CD4-positive, alpha-beta T cell treated with Interleukin-10 for 1 hour (primary cell): ENCODE data around the gene STXBP6.
A peak's percentile ranks its signal among the peaks of the same experiment; 100 is the strongest.

Experiments
- DNase-seq: peaks from one replicate; pipeline ENCODE4 v3.0.0-alpha.2; 2020

Gene STXBP6

GRCh38 chr14:25050269-25051150 lies 563 bp upstream of the STXBP6 start:
- no peak for DNase-seq

GRCh38 chr14:25049093-25049567 lies 817 bp downstream of the STXBP6 start:
- DNase-seq = no peak

- no peak for DNase-seq
Observed at GRCh38 chr14:25048170-25049016, 1.6 kb downstream of the STXBP6 start.

DNA sequence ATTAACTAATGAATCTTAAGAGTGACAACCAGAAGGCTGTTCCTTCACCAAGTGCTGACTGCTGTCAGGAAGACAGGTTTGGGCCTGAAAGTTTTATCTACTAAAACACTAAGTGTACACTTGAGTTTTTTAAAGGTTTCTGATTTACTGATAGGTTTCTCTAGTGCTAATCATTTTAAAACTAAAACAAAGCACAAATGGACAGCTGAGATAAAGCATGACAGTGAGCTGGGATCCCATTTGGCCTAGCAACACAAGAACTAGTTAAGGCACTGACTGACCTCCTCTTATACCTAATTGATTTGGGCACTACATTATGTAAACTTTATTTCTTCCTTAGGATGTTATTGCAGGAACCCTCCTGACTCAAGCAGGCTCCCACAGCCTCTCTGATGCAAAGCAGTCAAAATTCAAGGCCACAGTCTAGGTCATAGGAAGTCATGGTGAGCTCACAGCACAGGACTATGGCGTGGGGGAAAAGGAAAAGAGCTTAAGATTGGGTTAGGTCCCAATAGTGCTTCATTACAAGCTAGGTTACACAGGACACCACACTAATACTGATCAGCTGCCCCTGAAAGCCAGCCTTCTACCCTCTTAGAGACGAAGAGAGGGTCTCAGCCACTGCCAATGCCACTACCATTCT lies 3.5 kb downstream of the STXBP6 start:
- no peak for DNase-seq

DNA sequence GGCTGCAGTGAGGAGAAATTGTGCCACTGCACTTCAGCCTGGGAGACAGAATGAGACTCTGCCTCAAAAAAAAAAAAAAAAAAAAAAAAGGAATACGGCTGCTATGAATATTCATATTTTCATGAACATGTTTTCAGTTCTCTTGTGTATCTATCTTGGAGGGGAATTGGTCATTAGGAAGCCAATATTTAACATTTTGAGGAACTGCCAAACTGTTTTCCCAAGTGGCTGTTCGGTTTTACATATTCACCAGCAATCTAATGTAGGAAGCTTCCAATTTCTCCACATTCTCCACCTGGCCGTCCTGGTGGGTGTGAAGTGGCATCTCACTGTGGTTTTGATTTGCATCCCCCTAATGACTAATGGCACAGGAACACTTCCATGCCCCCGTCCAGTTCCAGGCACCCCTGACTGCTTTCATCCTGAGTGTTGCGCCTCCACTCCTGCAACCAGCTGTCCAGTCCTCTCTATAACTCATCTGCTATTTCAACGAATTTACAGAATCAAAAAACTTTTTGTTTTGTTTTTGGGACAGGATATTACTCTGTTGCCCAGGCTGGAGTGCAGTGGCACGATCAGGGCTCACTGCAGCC lies 5.7 kb downstream of the STXBP6 start:
- DNase-seq = no peak

GRCh38 chr14:25042362-25043299 lies 7.3 kb downstream of the STXBP6 start:
- no peak for DNase-seq

- DNase-seq = no peak
Observed at GRCh38 chr14:25041898-25042297, 8.0 kb downstream of the STXBP6 start.

- DNase-seq = no peak
Observed at GRCh38 chr14:25041484-25041883, 8.5 kb downstream of the STXBP6 start.

GRCh38 chr14:25039933-25040332 lies 10.0 kb downstream of the STXBP6 start:
- DNase-seq = no peak

DNA sequence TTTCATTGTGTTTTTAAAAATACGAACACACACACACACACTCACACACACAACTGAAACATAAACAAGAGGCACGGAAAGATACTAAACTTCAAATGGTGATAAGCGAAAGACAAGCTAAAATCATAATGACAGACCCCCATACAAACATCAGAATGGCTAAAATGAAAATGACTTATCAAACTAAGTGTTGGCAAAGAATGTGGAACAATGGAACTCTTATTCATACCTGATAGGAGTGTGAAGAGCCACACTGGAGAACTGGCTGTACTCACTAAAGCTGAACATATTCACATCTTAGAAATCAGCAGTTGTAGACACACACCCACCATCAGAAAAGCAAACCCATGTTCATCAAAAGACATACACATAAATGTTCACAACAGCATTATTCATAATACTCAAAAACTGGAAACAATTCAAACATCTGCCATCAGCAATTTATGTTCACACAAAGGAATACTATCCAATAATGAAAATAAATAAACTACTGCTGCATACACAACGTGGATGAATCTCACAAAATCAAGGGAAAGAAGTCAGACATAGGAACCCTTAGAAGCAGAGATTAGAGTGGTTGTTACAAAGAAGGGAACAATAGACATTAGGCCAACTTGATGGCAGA lies 11.8 kb downstream of the STXBP6 start:
- no peak for DNase-seq

DNA sequence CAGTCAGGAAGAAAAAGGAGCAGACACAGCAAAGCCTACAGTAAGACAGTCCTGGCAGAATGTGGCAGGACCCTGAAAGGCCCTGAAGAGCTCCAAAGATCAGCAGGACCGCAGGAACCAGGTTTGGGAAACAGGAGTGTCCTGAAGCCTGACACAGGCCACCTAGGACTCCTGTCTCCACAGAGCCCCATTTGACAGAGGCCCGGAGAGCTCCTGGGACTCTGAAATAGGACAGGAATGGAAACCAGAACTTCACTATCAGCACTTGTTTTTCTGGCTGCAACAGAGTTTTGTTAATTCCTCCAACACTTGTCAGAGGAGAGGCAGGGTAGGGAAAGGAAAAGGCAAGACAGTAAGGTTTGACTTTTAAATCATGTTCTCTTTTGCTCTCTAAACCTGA lies 12.9 kb downstream of the STXBP6 start:
- no peak for DNase-seq

DNA sequence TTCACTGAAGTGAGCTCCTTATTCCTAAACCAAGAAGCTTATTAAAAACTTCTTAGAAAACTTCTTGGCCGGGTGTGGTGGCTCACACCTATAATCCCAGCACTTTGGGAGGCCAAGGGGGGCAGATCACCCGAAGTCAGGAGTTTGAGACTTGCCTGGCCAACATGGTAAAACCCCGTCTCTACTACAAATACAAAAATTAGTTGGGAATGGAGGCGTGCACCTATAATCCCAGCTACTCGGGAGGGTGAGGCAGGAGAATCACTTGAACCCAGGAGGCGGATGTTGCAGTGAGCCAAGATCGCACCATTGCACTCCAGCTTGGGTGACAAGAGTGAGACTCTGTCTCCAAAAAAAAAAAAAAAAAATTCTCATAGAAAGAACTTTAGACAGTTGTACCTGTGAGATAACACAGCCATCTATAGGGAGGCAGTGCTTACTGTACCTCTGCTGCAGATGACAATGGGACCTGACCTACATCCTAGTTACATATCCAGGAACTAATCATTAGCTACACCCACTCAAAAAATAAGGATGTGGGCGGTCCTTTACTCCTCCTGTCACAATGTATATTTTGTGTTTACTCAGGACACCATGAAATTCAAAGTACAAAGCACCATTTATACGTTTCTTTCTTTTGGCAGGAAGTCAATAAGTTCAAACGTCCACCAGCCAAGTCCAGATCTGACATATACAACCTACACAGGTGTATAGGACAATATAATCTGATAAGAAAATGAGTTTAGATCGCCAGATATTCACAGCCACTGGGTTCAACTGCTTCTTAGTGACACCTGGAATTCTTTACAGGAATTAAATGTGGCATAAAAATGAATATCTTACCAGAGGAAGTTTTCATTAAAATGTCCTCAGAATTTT lies 14.9 kb downstream of the STXBP6 start:
- DNase-seq = no peak

DNA sequence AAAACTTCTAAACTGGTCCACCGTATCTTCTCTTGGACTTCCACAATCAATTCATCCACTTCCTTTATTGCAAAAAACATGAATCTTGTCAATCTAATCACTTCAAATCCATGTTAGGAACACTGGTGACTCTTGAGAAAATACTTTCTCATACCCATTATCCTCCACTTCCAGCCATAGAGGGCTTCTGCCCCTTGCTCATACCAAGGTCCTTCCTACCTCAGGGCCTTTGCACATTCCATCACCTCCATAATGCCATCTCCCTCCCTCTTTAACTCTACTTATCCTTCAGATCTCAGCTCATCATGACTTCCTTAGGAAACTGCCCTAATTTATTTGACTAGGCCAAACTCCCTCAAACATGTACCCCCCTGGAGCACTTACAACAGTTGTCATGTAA lies 16.6 kb downstream of the STXBP6 start:
- DNase-seq = no peak

GRCh38 chr14:25032092-25032784 lies 17.7 kb downstream of the STXBP6 start:
- peak; percentile 12 for DNase-seq

- no peak for DNase-seq
Observed at GRCh38 chr14:25026476-25027137, 23.3 kb downstream of the STXBP6 start.

- no peak for DNase-seq
Observed at GRCh38 chr14:25019892-25020291, 30.1 kb downstream of the STXBP6 start.

- DNase-seq = no peak
Observed at GRCh38 chr14:25017562-25017961, 32.4 kb downstream of the STXBP6 start.

- no peak for DNase-seq
Observed at GRCh38 chr14:25015761-25016160, 34.2 kb downstream of the STXBP6 start.

DNA sequence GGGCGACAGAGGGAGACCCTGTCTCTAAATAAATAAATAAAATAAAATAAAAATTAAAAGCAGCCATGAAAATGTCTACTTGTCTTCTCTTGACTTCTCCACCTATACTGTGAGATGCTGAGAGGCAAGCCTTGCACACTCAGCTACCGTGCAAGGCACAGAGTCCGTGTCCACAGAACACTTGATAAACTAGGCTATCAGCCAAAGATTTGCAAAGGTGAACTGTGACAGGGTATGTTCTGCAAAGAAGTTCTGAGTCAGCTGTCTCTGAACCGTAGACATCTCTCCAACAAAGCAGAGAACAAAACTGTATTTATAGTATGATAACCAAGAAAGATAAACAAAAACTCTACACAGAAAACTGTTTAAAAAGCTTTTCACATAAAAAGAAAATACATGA lies 35.5 kb downstream of the STXBP6 start:
- DNase-seq = no peak
